Erythroblast (primary cell): Measurements from ENCODE around the gene BPI.
"Not testable (repeated sequence)": the region's sequence is repeated elsewhere in the genome, so short reads cannot be mapped to it uniquely, and the experiment has no call there.

Source experiments
- DNase-seq, 2 experiments: peaks; one replicate each; lab custom pipeline; 2025; lab: John Stamatoyannopoulos, UW
- GATA1 ChIP-seq: IDR thresholded peaks from 2 replicates; pipeline ENCODE4 v1.6.1; 2011; ENCODE audit warnings: low read depth, mild to moderate bottlenecking, control low read depth, low read length, moderate library complexity
- POLR2A ChIP-seq: IDR thresholded peaks from 2 replicates; pipeline ENCODE4 v1.6.1; 2011; ENCODE audit warnings: mild to moderate bottlenecking, low read length

The BPI gene

DNA sequence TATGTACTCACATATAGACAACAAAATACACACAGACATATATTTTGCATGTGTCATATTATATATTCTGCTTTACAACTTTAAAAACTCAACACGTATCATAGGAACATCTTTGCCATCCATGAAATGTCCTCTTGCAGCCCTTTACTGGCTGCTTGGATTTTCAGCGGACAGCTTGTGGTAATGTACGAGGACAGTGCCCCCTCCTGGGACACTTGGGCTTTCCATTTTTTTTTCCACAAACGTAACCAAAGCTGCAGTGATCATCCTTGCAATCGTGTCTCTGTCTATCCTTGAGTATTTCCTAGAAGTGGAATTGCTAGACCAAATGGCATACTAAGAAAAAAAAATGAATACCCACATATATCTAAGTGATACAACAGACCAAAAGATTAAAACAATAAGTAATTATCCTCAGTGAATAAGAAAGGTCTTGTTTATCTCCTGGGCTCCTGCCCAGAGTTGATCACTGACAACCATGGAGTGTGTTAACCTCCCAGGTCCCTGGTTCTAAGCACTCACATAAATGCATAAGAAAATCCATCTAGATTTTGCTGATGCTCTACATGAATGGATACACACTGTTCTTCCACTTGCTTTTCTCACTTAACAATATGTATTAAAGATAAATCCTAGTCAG, 18.1 kb downstream of the BPI start:
- DNase-seq: peak; percentile 32 to 42
- TF ChIP-seq GATA1 (no peak), POLR2A (no peak)

DNA sequence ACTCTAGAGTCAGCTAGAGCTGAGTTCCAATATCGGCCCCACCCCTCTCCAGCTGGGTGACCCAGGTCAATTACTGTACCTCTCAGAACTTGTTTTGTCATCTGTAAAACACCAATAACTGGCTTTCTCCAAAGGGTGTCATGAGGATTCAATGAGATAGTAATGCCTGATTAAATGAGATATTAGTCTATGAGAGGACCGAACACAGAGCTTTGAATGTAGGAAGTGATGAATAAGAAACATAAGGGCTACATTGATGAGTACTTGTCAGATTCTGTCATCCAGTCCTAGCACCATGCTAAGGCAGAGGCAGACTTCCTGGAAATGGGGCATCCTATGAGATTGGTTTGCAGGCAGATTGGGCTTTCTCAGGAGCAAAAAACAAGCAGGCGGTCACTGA, 20.2 kb downstream of the BPI start:
- TF ChIP-seq POLR2A: no peak
- DNase-seq: no peak

DNA sequence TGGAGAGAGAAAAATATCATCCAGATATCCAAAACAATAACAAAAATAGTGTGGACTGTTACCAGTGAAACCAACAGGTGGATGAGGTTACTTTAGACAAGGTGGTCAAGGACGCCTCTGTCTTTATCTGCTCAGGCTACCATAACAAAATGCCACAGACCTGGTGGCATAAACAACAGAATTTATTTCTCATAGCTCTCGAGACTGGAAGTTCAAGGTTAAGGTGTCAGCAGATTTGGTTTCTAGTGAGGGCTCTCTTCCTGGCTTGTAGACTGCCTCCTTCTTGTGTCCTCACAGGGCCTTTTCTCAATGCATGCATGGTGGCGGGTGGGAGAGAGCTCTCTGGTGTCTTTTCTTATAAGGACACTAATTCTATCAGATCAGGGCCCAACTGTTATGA, 21.2 kb downstream of the BPI start:
- TF ChIP-seq POLR2A (no peak), GATA1 (no peak)
- no peak for DNase-seq

DNA sequence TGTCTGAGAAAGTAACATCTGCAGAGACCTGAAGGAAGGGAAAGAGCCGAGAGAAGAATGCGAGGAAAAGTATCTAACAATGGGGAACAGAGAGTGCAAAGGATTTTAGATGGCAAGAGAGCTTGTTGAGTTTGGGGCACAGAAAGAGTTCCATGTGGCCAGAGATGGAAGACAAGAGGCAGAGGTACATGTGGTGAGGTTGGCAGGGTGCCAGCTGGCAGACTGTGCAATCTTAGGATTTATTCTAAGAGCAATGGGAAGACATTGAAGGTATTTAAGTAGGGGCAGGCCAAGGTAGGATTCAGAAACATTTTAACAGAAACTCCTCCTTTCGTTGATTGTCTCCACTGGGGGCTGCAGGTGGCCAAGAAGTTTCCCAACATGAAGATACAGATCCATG, 21.9 kb downstream of the BPI start:
- DNase-seq: peak; percentile 9 to 17
- TF ChIP-seq POLR2A (no peak), GATA1 (no peak)

DNA sequence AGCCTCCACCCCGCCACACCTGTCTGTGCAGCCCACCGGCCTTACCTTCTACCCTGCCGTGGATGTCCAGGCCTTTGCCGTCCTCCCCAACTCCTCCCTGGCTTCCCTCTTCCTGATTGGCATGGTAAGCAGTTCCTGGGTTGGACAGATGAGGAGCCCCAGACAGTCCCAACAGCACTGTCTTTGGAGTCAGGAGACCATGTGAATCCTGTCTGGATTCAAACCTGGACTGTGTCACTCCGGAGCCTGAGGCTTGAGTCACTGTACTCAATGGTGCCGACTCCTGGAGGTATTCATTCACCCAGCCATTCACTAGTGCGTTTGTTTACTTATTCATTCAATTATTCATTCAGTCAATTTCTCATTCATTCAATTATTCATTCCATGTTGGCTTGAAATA, 22.4 kb downstream of the BPI start:
- DNase-seq: no peak
- TF ChIP-seq GATA1 (no peak), POLR2A (no peak)

DNA sequence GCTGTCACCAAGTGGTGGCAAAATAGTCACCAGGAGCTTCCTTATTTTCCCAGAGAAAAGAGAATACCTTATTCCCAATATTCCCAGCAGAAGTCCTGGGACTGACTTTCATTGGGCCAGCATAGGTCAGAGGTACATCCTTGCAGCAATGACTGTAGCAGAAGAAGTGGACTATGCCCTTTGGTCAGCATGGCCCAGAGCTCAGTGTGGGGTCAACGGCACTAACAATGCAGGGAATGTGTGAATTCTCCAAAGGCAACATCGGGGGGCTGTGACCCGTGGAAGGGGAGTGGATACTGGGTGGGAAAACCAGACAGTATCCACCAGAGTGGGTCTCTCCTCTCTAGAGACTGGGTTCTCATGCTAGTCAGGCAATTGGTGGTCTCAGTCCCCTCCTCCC, 26.7 kb downstream of the BPI start:
- DNase-seq: no peak
- TF ChIP-seq GATA1: no peak

DNA sequence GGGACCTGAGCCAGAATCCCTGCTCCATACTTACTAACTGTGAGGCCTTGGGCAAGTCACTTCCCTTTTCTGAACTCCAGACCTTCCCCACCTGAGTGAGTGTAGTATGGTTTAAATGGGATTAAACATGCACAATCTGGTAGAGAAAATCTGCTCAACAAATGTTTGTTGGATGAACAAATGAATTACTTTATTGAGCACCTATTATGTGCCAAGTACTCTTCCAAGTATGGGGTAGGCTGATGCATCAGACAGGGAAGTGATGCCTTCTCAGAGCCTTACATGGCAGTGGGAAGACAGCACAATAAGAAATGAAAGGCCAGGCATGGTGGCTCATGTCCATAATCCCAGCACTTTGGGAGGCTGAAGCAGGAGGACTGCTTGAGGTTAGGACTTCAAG, 27.3 kb downstream of the BPI start:
- no peak for DNase-seq
- TF ChIP-seq POLR2A: no peak
- no peak for TF ChIP-seq GATA1

DNA sequence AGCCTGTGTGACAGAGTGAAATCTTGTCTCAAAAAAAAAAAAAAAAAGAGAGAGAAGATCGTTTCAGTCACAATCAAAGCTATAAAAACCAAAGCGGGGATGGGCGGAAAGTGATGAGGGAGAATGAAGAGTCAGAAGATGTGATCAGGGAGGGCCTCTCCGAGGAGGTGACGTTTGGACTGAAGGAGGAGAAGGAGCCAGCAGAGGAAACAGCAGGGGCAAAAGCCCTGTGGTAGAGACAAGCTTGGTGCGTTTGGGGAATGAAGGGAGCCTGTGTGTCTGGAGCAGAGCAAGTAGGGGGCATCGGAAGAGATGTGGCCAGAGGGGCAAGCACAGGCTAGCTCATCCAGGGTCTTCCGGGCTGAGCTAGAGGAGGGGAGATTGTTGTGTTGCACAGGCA, 27.9 kb downstream of the BPI start:
- no peak for DNase-seq
- TF ChIP-seq POLR2A: no peak
- no peak for TF ChIP-seq GATA1

DNA sequence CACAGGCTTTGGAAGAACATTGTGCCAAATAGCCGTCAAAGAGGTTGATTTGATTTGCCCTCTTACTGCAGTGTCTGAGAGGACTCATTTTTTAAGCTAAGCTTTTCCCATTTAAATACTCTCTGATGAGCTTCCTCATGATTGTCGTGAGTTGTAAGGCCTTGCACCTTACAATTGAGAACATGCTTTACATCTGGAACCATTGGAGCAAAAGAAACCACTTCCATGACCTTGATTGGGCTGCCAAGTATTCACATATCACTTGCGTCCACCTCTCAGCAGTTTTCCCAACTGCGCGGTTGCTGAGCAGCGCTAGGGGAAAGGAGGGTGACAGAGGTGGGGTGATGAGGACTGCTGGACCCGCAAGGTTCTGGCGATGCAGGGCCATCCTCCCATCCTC, 30.1 kb downstream of the BPI start:
- TF ChIP-seq GATA1 (no peak), POLR2A (no peak)
- no peak for DNase-seq

DNA sequence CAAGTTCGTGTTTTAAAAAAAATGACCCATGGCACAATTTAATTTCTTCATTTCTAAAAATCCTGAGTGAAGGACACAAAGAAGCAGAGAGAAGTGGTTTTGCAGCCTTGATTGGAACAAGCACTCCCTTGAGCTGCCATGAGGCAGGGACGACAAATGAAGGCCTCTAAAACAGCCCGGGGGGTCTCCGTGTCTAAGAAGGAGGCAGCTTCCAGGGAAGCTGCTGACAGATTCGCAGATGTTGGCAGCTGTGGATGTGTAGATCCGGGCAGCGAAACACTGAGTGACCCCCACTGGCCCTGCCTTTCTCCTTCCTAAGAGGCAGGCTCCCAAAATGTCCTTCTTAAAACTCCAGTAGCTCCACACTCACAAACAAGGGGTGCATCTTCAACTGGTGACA, 32.8 kb downstream of the BPI start:
- no peak for DNase-seq
- TF ChIP-seq POLR2A: no peak
- no peak for TF ChIP-seq GATA1

DNA sequence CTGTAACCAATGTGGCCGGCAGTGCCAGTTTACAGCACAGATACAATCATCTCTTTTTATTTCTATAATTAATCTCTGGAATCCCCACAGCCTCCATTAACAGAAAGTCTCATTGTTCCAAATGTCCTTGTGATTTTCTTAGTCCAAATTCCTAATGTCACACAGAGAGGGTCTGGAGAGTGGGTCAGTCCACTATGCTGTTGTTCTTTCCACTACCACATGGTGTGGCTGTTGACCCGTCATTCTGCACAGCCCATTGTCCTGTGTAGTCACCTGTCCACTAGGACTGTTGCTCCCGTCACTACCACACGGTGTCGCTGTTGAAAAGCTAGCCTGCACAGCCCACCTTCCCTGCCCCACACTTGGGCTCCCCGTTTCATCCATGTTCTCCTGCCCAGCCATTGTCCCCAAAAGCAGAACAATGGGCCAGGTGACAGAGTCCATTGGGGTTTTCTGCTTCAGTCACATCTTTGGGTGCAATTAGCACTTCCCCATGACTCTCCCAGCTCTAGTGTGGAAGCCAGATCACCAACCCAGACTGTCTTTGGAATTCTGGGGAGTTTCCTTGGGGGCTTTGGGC, 33.7 kb downstream of the BPI start:
- no peak for TF ChIP-seq GATA1
- no peak for TF ChIP-seq POLR2A
- peak; percentile 70 to 78 for DNase-seq

DNA sequence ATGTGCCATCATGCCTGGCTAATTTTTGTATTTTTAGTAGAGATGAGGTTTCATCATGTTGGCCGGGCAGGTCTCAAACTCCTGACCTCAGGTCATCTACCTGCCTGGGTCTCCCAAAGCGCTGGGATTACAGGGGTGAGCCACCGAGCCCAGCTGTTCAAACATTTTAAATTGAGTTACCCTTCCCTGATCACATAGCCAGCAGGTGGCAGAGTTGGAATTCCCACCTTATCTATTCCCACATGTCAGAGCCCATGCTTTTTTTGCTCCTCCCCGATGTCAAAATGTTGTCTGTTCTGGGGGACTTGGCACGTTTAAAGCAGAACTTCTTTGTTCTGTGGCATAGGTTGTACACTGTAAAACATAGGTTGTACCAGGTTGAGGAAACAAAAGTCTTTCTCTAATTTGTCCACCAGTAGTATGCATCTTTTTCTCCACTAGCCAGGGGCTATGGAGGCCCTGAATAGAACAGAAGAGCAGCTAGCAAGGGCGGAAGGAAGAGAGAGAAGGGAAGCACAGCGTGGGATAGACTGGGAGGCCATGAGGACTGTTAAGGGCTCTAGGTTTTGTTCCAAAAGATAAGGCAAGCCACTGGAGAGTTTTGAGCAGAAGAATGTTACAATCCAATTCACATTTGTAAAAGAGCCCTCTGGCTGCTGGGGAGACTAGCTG, 35.0 kb downstream of the BPI start:
- DNase-seq: no peak

DNA sequence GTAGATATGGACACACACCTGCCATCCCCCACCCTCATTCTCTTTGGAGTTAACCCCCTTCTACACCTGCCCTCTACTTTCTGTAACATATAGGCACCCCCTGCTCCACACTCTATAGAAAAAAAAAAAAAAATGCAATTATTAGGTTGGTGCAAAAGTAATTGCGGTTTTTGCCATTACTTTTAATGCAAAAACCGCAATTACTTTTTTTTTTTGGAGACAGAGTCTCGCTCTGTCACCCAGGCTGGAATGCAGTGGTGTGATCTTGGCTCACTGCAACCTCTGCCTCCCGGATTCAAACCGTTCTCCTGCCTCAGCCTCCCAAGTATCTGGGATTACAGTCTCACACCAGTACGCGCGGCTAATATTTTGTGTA, 35.6 kb downstream of the BPI start:
- DNase-seq: not testable (repeated sequence)

More for the DNA sequence above, 35.0 kb downstream of the BPI start:
- no peak for TF ChIP-seq GATA1
- no peak for TF ChIP-seq POLR2A

DNA sequence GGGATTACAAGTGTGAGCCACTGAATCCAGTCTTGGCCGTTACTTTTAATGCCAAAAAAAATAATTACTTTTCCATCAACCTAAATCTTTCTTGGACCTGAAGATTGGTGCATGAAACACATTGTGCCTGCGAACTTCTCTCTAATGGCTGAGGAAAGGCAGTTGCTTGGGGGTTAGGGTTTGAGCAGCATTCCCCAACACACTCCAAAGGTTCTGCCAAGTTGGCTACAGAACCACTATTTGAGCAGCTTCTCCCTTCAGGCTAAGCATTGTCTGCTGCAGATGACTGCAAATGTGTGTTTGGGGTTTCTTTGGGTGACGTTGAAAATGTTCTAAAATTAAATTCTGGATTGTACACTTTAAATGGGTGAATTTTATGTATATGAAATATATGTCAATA, 36.0 kb downstream of the BPI start:
- no peak for TF ChIP-seq GATA1
- TF ChIP-seq POLR2A: no peak
- DNase-seq: no peak

DNA sequence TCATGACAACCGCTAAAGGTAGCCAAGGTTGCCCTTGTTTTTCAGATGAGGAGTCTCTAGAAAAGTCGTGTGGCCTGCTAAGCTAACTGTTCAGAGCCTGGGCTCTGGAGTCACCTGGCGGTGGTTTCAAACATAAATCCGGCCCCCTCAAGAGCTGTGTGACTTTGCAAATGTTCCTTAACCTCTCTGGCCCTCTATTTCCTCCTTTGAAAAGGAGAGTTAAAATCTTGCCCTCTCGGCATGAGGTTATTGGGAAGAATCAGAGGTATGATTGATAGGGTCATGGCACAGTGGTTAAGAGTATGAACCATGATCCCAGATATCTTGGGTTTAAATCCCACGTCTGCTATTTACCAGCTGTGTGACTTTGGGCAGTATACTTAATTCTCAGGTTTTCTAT, 36.7 kb downstream of the BPI start:
- DNase-seq: no peak
- TF ChIP-seq GATA1: no peak

DNA sequence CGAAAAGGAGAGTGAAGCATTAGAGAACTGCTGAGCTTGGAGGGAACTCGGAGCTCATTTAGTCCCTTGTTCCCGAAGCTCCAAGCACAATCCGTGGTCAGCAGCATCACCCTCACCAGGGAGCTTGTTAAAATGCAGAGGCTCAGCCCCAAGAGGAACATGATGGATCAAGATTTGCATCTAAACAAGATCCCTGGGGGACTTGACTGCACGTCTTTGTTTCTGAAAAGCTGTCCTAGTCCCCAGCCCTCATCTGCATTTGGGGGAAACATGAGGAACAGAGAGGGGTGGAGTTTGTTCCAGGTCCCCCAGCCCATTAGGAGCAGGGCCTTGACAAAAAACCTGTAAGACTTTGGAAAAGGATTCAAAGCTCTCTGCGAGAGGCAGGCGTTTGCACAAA, 38.3 kb downstream of the BPI start:
- TF ChIP-seq POLR2A: no peak
- no peak for TF ChIP-seq GATA1
- no peak for DNase-seq
